ENCODE results near the gene SFI1.
A peak's percentile ranks its signal among the peaks of the same experiment; 100 is the strongest.

SFI1 gene

GRCh38 chr22:31544481-31545480 is 48.4 kb downstream of the SFI1 start:
- DNase-seq (ENCODE audit: low read depth): no peak

GRCh38 chr22:31550871-31551370 is 54.6 kb downstream of the SFI1 start:
- no peak for DNase-seq (ENCODE audit: low read depth)

GRCh38 chr22:31556627-31557203 is 60.4 kb downstream of the SFI1 start:
- DNase-seq (ENCODE audit: low read depth): peak; percentile 64

- peak; percentile 39 for DNase-seq (ENCODE audit: low read depth)
These were observed 62.2 kb downstream of the SFI1 start for GRCh38 chr22:31558546-31558945.

- DNase-seq (ENCODE audit: low read depth): peak; percentile 82
These were observed 65.0 kb downstream of the SFI1 start for GRCh38 chr22:31561238-31561887.

- no peak for DNase-seq (ENCODE audit: low read depth)
These were observed 65.6 kb downstream of the SFI1 start for GRCh38 chr22:31561970-31562369.

- no peak for DNase-seq (ENCODE audit: low read depth)
These were observed 70.1 kb downstream of the SFI1 start for GRCh38 chr22:31566484-31566883.

GRCh38 chr22:31567196-31567595 is 70.9 kb downstream of the SFI1 start:
- DNase-seq (ENCODE audit: low read depth): no peak

GRCh38 chr22:31567702-31568101 is 71.4 kb downstream of the SFI1 start:
- DNase-seq (ENCODE audit: low read depth): no peak

GRCh38 chr22:31569126-31569525 is 72.8 kb downstream of the SFI1 start:
- no peak for DNase-seq (ENCODE audit: low read depth)

- DNase-seq (ENCODE audit: low read depth): no peak
These were observed 76.6 kb downstream of the SFI1 start for GRCh38 chr22:31572939-31573338.

GRCh38 chr22:31574055-31574670 is 77.8 kb downstream of the SFI1 start:
- DNase-seq (ENCODE audit: low read depth): no peak

GRCh38 chr22:31575190-31575589 is 78.9 kb downstream of the SFI1 start:
- DNase-seq (ENCODE audit: low read depth): no peak

GRCh38 chr22:31577711-31578110 is 81.4 kb downstream of the SFI1 start:
- DNase-seq (ENCODE audit: low read depth): no peak

- no peak for DNase-seq (ENCODE audit: low read depth)
These were observed 81.8 kb downstream of the SFI1 start for GRCh38 chr22:31578171-31578570.

GRCh38 chr22:31579835-31580242 is 83.5 kb downstream of the SFI1 start:
- DNase-seq (ENCODE audit: low read depth): no peak

GRCh38 chr22:31583861-31584485 is 87.6 kb downstream of the SFI1 start:
- DNase-seq (ENCODE audit: low read depth): peak; percentile 68

GRCh38 chr22:31584804-31585160 is 88.4 kb downstream of the SFI1 start:
- DNase-seq (ENCODE audit: low read depth): no peak

- no peak for DNase-seq (ENCODE audit: low read depth)
These were observed 89.0 kb downstream of the SFI1 start for GRCh38 chr22:31585161-31585859.

GRCh38 chr22:31586137-31586920 is 90.0 kb downstream of the SFI1 start:
- DNase-seq (ENCODE audit: low read depth): no peak
